ENCODE measurements around the gene MAPK8IP3.

DNA sequence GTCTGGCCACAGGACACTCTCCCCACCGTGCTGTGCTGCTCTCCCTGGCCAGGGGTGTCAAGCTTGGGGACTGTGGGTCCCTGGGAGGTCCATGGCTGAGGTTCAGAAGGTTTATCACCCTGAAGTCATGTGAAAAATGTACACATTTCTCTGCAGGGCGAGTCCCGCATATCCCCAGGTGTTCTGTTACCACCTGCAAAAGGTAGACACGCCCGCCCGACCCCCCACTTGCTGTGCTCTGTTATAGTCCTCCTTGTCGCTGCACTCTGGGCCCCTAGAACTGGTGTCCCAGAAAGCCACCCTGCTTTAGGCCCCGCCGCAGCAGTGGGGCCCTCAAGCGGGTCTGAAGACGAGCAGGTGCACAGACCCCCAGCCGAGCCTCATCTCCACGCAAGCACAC, 16.1 kb upstream of the MAPK8IP3 start:
- TF ChIP-seq, protein P1, sequence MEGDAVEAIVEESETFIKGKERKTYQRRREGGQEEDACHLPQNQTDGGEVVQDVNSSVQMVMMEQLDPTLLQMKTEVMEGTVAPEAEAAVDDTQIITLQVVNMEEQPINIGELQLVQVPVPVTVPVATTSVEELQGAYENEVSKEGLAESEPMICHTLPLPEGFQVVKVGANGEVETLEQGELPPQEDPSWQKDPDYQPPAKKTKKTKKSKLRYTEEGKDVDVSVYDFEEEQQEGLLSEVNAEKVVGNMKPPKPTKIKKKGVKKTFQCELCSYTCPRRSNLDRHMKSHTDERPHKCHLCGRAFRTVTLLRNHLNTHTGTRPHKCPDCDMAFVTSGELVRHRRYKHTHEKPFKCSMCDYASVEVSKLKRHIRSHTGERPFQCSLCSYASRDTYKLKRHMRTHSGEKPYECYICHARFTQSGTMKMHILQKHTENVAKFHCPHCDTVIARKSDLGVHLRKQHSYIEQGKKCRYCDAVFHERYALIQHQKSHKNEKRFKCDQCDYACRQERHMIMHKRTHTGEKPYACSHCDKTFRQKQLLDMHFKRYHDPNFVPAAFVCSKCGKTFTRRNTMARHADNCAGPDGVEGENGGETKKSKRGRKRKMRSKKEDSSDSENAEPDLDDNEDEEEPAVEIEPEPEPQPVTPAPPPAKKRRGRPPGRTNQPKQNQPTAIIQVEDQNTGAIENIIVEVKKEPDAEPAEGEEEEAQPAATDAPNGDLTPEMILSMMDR (IDR thresholded peaks at IDR 0.05; ENCODE audit: low read depth, low read length, poor library complexity, severe bottlenecking): no peak
- TF ChIP-seq EZH2phosphoT487 (IDR thresholded peaks at IDR 0.05; ENCODE audit: borderline replicate concordance, low read length): no peak

Measured in DOHH2 (cell line).